HepG2 (cell line): ENCODE measurements around the gene APBB1IP.

Experiments
- HDAC2 ChIP-seq: sonication (generic); formaldehyde crosslinking; IDR thresholded peaks from 2 replicates; pipeline ENCODE4 v1.4.0; 2020; ENCODE audit warnings: missing genetic modification reagents
- ZBTB10 ChIP-seq: sonication (generic); formaldehyde crosslinking; IDR thresholded peaks from 2 replicates; pipeline ENCODE4 v1.4.0; 2020; ENCODE audit warnings: missing genetic modification reagents, borderline replicate concordance

DNA sequence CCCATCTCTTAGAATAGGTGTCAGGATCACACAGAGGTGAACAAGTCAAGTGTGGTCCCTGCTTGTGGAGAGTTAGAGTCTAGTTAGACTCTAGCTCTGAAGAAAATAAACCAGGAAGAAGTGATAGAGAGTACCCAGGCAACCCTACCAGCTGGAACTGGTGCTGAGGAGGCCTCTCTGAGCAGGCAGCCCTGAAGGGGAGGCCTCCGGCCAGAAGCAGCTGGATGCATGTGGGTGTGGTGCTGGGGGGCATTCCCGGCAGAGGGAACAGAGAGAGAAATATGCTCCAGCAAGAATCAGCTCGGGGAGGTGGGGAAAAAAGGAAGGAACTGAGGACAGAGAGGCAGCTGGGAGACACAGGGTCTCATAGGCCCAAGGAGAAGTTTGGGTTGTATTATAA is 68.6 kb downstream of the APBB1IP start:
- no peak for TF ChIP-seq HDAC2 (CRISPR knock-in tag)
- TF ChIP-seq ZBTB10, result no peak
